GM21381 (cell line): ENCODE data around the gene PLA2G10.
"Not testable (repeated sequence)": the region's sequence is repeated elsewhere in the genome, so short reads cannot be mapped to it uniquely, and the experiment has no call there.

Experiments
- ATAC-seq: cut with Tn5 transposase; IDR thresholded peaks from one replicate; pipeline ENCODE4 v1.9.1; 2021; ENCODE audit warnings: mild to moderate bottlenecking, moderate library complexity; ENCODE audit not compliant: unreplicated experiment

The PLA2G10 gene

GRCh38 chr16:14667347-14668266, 26.5 kb downstream of the PLA2G10 start:
- ATAC-seq: no peak

GRCh38 chr16:14658063-14658462, 36.0 kb downstream of the PLA2G10 start:
- ATAC-seq: no peak

- ATAC-seq: no peak
Measured at GRCh38 chr16:14652726-14653125, 41.4 kb downstream of the PLA2G10 start.

GRCh38 chr16:14650629-14651028, 43.5 kb downstream of the PLA2G10 start:
- no peak for ATAC-seq

GRCh38 chr16:14649816-14650215, 44.3 kb downstream of the PLA2G10 start:
- ATAC-seq: no peak

GRCh38 chr16:14641926-14642325, 52.2 kb downstream of the PLA2G10 start:
- no peak for ATAC-seq

GRCh38 chr16:14641206-14641605, 52.9 kb downstream of the PLA2G10 start:
- no peak for ATAC-seq

- ATAC-seq: no peak
Measured at GRCh38 chr16:14640538-14640937, 53.6 kb downstream of the PLA2G10 start.

- ATAC-seq: not testable (repeated sequence)
Measured at GRCh38 chr16:14636951-14637240, 57.2 kb downstream of the PLA2G10 start.

GRCh38 chr16:14636179-14636950, 57.7 kb downstream of the PLA2G10 start:
- not testable (repeated sequence) for ATAC-seq

GRCh38 chr16:14635395-14636165, 58.5 kb downstream of the PLA2G10 start:
- no peak for ATAC-seq

- no peak for ATAC-seq
Measured at GRCh38 chr16:14634389-14634725, 59.8 kb downstream of the PLA2G10 start.

GRCh38 chr16:14632693-14633569, 61.2 kb downstream of the PLA2G10 start, which contains the start of gene BFAR:
Gene BFAR (plus strand): TSS chr16:14632951. CDS start chr16:14644347, 11,396 bp downstream.
- peak; percentile 74 for ATAC-seq

GRCh38 chr16:14630620-14631330, 63.3 kb downstream of the PLA2G10 start:
- ATAC-seq: not testable (repeated sequence)

GRCh38 chr16:14629919-14630619, 64.0 kb downstream of the PLA2G10 start, which contains the start of gene PARN:
Gene PARN (minus strand): TSS chr16:14630260. CDS start chr16:14630125, 135 bp downstream.
- ATAC-seq: peak; percentile 47

GRCh38 chr16:14629612-14629918, 64.5 kb downstream of the PLA2G10 start:
- peak; percentile 1 for ATAC-seq

- no peak for ATAC-seq
Measured at GRCh38 chr16:14628806-14629611, 65.1 kb downstream of the PLA2G10 start.

GRCh38 chr16:14627078-14627477, 67.0 kb downstream of the PLA2G10 start:
- no peak for ATAC-seq
